Measurements from ENCODE around the gene FBXW11. TPM values are rescaled to one million over a fixed set of nuclear protein-coding genes. Genes with fewer than 3 reads are reported as not detected.

The FBXW11 gene
- total RNA-seq, 1 donor from 2014 or later = 64.7 TPM

- FAIRE-seq (no peak), DNase-seq (ENCODE audit: low read depth) (peak; percentile 76)
- H3K27ac Mint-ChIP-seq (ENCODE audit: unreplicated experiment) = no peak overlapping the region
- H3K36me3 Mint-ChIP-seq (ENCODE audit: low read depth, unreplicated experiment) = peaks cover 6% of the 10 kb centered on the region
- no peaks in the 10 kb centered on the region for H3K9me3 ChIP-seq (ENCODE audit: insufficient read depth, low read depth, low read length)
- H3K4me2 ChIP-seq (ENCODE audit: low read length) = peak overlapping the region; percentile 29
- H4K20me1 ChIP-seq (ENCODE audit: insufficient read depth, low read length) = peaks cover 84% of the 10 kb centered on the region
- TF ChIP-seq CTCF (IDR thresholded peaks at IDR 0.05; ENCODE audit: insufficient read depth, low read depth, low read length) (no peak), EZH2 (IDR thresholded peaks at IDR 0.05; ENCODE audit: insufficient read depth, low read length) (no peak)
- H3K4me3 ChIP-seq (ENCODE audit: insufficient read depth, low read depth, low read length) = no peak overlapping the region
- H3K4me3 Mint-ChIP-seq (ENCODE audit: unreplicated experiment) = no peak overlapping the region
- H3K27ac ChIP-seq (ENCODE audit: low read depth, low read length) = no peak overlapping the region
- peaks cover 12% of the 10 kb centered on the region for H3K4me1 Mint-ChIP-seq (ENCODE audit: low read depth, unreplicated experiment)
- H3K79me2 ChIP-seq (ENCODE audit: insufficient read depth, low read length) = peaks cover 83% of the 10 kb centered on the region
- H3K9ac ChIP-seq (ENCODE audit: low read length) = no peak overlapping the region
- no peaks in the 10 kb centered on the region for H3K9me3 Mint-ChIP-seq (ENCODE audit: unreplicated experiment)
- peaks cover 15% of the 10 kb centered on the region for H3K4me1 ChIP-seq (ENCODE audit: insufficient read depth, low read length)
- H3K36me3 ChIP-seq (ENCODE audit: insufficient read depth, low read length) = peaks cover 3% of the 10 kb centered on the region
- no peak overlapping the region for H2AFZ ChIP-seq (ENCODE audit: low read depth, low read length)
- H3K27me3 ChIP-seq (ENCODE audit: insufficient read depth, low read length) = no peaks in the 10 kb centered on the region
- H3K27me3 Mint-ChIP-seq (ENCODE audit: low read depth, unreplicated experiment) = no peaks in the 10 kb centered on the region
These were observed 17.2 kb downstream of the FBXW11 start for GRCh38 chr5:171989276-171989675.

GRCh38 chr5:171986772-171987171 is 19.7 kb downstream of the FBXW11 start:
- Histone ChIP-seq H3K79me2 (ENCODE audit: insufficient read depth, low read length) (peaks cover 84% of the 10 kb centered on the region), H3K9me3 (ENCODE audit: insufficient read depth, low read depth, low read length) (no peaks in the 10 kb centered on the region), H3K27me3 (ENCODE audit: insufficient read depth, low read length) (no peaks in the 10 kb centered on the region), H3K36me3 (ENCODE audit: insufficient read depth, low read length) (peaks cover 3% of the 10 kb centered on the region), H3K27ac (ENCODE audit: low read depth, low read length) (no peak overlapping the region), H3K4me3 (ENCODE audit: insufficient read depth, low read depth, low read length) (no peak overlapping the region), H3K4me1 (ENCODE audit: insufficient read depth, low read length) (peaks cover 15% of the 10 kb centered on the region), H2AFZ (ENCODE audit: low read depth, low read length) (no peak overlapping the region), H3K9ac (ENCODE audit: low read length) (no peak overlapping the region), H4K20me1 (ENCODE audit: insufficient read depth, low read length) (peaks cover 89% of the 10 kb centered on the region), H3K4me2 (ENCODE audit: low read length) (no peak overlapping the region)
- Mint-ChIP-seq H3K4me1 (ENCODE audit: low read depth, unreplicated experiment) (peaks cover 19% of the 10 kb centered on the region), H3K36me3 (ENCODE audit: low read depth, unreplicated experiment) (peaks cover 9% of the 10 kb centered on the region), H3K27ac (ENCODE audit: unreplicated experiment) (no peak overlapping the region), H3K9me3 (ENCODE audit: unreplicated experiment) (no peaks in the 10 kb centered on the region), H3K27me3 (ENCODE audit: low read depth, unreplicated experiment) (no peaks in the 10 kb centered on the region), H3K4me3 (ENCODE audit: unreplicated experiment) (no peak overlapping the region)
- DNase-seq (ENCODE audit: low read depth) (no peak), FAIRE-seq (no peak)
- TF ChIP-seq EZH2 (IDR thresholded peaks at IDR 0.05; ENCODE audit: insufficient read depth, low read length) = no peak

- TF ChIP-seq EZH2 (IDR thresholded peaks at IDR 0.05; ENCODE audit: insufficient read depth, low read length) = no peak
- TF ChIP-seq CTCF (IDR thresholded peaks at IDR 0.05; ENCODE audit: insufficient read depth, low read depth, low read length) = no peak
These were observed 21.6 kb downstream of the FBXW11 start for GRCh38 chr5:171984748-171985419.

More at GRCh38 chr5:171984748-171985419, 21.6 kb downstream of the FBXW11 start:
- Histone ChIP-seq H3K79me2 (ENCODE audit: insufficient read depth, low read length) (peaks cover 85% of the 10 kb centered on the region), H3K4me2 (ENCODE audit: low read length) (peak overlapping the region; percentile 34), H3K27ac (ENCODE audit: low read depth, low read length) (peak overlapping the region; percentile 44), H3K4me3 (ENCODE audit: insufficient read depth, low read depth, low read length) (no peak overlapping the region), H3K36me3 (ENCODE audit: insufficient read depth, low read length) (no peaks in the 10 kb centered on the region), H3K4me1 (ENCODE audit: insufficient read depth, low read length) (peaks cover 15% of the 10 kb centered on the region), H4K20me1 (ENCODE audit: insufficient read depth, low read length) (peaks cover 88% of the 10 kb centered on the region), H2AFZ (ENCODE audit: low read depth, low read length) (no peak overlapping the region), H3K9ac (ENCODE audit: low read length) (no peak overlapping the region), H3K27me3 (ENCODE audit: insufficient read depth, low read length) (no peaks in the 10 kb centered on the region), H3K9me3 (ENCODE audit: insufficient read depth, low read depth, low read length) (peaks cover 3% of the 10 kb centered on the region)
- Mint-ChIP-seq H3K4me1 (ENCODE audit: low read depth, unreplicated experiment) (peaks cover 21% of the 10 kb centered on the region), H3K9me3 (ENCODE audit: unreplicated experiment) (peaks cover 4% of the 10 kb centered on the region), H3K27me3 (ENCODE audit: low read depth, unreplicated experiment) (no peaks in the 10 kb centered on the region), H3K36me3 (ENCODE audit: low read depth, unreplicated experiment) (peaks cover 15% of the 10 kb centered on the region), H3K27ac (ENCODE audit: unreplicated experiment) (no peak overlapping the region), H3K4me3 (ENCODE audit: unreplicated experiment) (no peak overlapping the region)
- DNase-seq (ENCODE audit: low read depth) = peak; percentile 99
- peak; percentile 79 for FAIRE-seq

Data from astrocyte (in vitro differentiated cells and primary cell).